ENCODE results near the gene ZNF587B.

Gene ZNF587B

GRCh38 chr19:57886046-57886445 is 55.9 kb downstream of the ZNF587B start:
- no peak overlapping the region for H3K4ac ChIP-seq (ENCODE audit: low read depth in 1 of 2, low read length in 2 of 2)
- H2BK5ac ChIP-seq (ENCODE audit: low read depth, low read length, poor library complexity, severe bottlenecking): no peak overlapping the region
- H3K18ac ChIP-seq (ENCODE audit: low read depth in 1 of 2, low read length in 2 of 2): no peak overlapping the region
- H3K27ac ChIP-seq (ENCODE audit: low read length, poor library complexity, severe bottlenecking): no peak overlapping the region
- H3K79me1 ChIP-seq (replicated peaks; ENCODE audit: low read length, poor library complexity, severe bottlenecking): peaks cover 12% of the 10 kb centered on the region
- H2BK120ac ChIP-seq (ENCODE audit: low read depth, low read length): no peak overlapping the region
- whole genome bisulfite sequencing: 63% methylated on average over 3 of the region's 3 CpGs
- DNase-seq: no peak
- peak overlapping the region; percentile 77 for H4K8ac ChIP-seq (ENCODE audit: low read length)
- H4K91ac ChIP-seq (ENCODE audit: low read length): no peak overlapping the region
- H3K27me3 ChIP-seq (ENCODE audit: control insufficient read depth in 1 of 2, insufficient read depth in 1 of 2, low read length in 2 of 2): no peaks in the 10 kb centered on the region
- H2BK12ac ChIP-seq (ENCODE audit: low read length in 2 of 2): no peak overlapping the region
- no peak overlapping the region for H3K14ac ChIP-seq (ENCODE audit: low read length in 2 of 2)
- H2AFZ ChIP-seq (ENCODE audit: low read depth, low read length): no peak overlapping the region
- H3K4me3 ChIP-seq (ENCODE audit: insufficient read depth in 1 of 2, low read depth in 1 of 2, low read length in 2 of 2): no peak overlapping the region
- H3K4me2 ChIP-seq (ENCODE audit: low read length, poor library complexity, severe bottlenecking): no peak overlapping the region
- H3K23ac ChIP-seq (ENCODE audit: low read length in 2 of 2): no peak overlapping the region
- no peak overlapping the region for H2BK15ac ChIP-seq (ENCODE audit: low read depth, poor library complexity, severe bottlenecking)
- H2AK5ac ChIP-seq (ENCODE audit: low read length, severe bottlenecking): no peak overlapping the region
- H3K4me1 ChIP-seq (ENCODE audit: control insufficient read depth, insufficient read depth, low read depth, low read length): peaks cover 12% of the 10 kb centered on the region
- peaks cover 4% of the 10 kb centered on the region for H3K9me3 ChIP-seq (ENCODE audit: control insufficient read depth, low read length)
- peaks cover 8 to 10% of the 10 kb centered on the region in 2 experiments for H3K36me3 ChIP-seq (ENCODE audit: control insufficient read depth in 1 of 2, insufficient read depth in 2 of 2, low read depth in 1 of 2, low read length in 2 of 2)
- no peak overlapping the region for H3K9ac ChIP-seq (ENCODE audit: low read length)

GRCh38 chr19:57887195-57887941 is 57.3 kb downstream of the ZNF587B start:
- Histone ChIP-seq H4K91ac (ENCODE audit: low read length) (no peak overlapping the region), H3K4me3 (ENCODE audit: insufficient read depth in 1 of 2, low read depth in 1 of 2, low read length in 2 of 2) (peak overlapping the region in 1 of 2 experiments; percentile 84), H3K9ac (ENCODE audit: low read length) (peak overlapping the region; percentile 87), H2BK120ac (ENCODE audit: low read depth, low read length) (no peak overlapping the region), H2BK5ac (ENCODE audit: low read depth, low read length, poor library complexity, severe bottlenecking) (no peak overlapping the region), H4K8ac (ENCODE audit: low read length) (no peak overlapping the region), H3K9me3 (ENCODE audit: control insufficient read depth, low read length) (peaks cover 4% of the 10 kb centered on the region), H2AK5ac (ENCODE audit: low read length, severe bottlenecking) (no peak overlapping the region), H3K4me2 (ENCODE audit: low read length, poor library complexity, severe bottlenecking) (no peak overlapping the region), H3K4me1 (ENCODE audit: control insufficient read depth, insufficient read depth, low read depth, low read length) (peaks cover 12% of the 10 kb centered on the region), H2BK15ac (ENCODE audit: low read depth, poor library complexity, severe bottlenecking) (no peak overlapping the region), H2AFZ (ENCODE audit: low read depth, low read length) (no peak overlapping the region), H3K4ac (ENCODE audit: low read depth in 1 of 2, low read length in 2 of 2) (no peak overlapping the region), H3K23ac (ENCODE audit: low read length in 2 of 2) (no peak overlapping the region), H3K14ac (ENCODE audit: low read length in 2 of 2) (no peak overlapping the region), H3K27me3 (ENCODE audit: control insufficient read depth in 1 of 2, insufficient read depth in 1 of 2, low read length in 2 of 2) (no peaks in the 10 kb centered on the region), H3K79me1 (replicated peaks; ENCODE audit: low read length, poor library complexity, severe bottlenecking) (peaks cover 12% of the 10 kb centered on the region), H3K18ac (ENCODE audit: low read depth in 1 of 2, low read length in 2 of 2) (no peak overlapping the region), H3K36me3 (ENCODE audit: control insufficient read depth in 1 of 2, insufficient read depth in 2 of 2, low read depth in 1 of 2, low read length in 2 of 2) (peaks cover 8 to 10% of the 10 kb centered on the region in 2 experiments), H2BK12ac (ENCODE audit: low read length in 2 of 2) (no peak overlapping the region), H3K27ac (ENCODE audit: low read length, poor library complexity, severe bottlenecking) (no peak overlapping the region)
- DNase-seq: peak; percentile 19
- 20% methylated on average over 4 of the region's 6 CpGs for WGBS

- peak; percentile 27 for DNase-seq
- Histone ChIP-seq H2BK12ac (ENCODE audit: low read length in 2 of 2) (peak overlapping the region in 1 of 2 experiments; percentile 63), H4K8ac (ENCODE audit: low read length) (peak overlapping the region; percentile 95), H3K9ac (ENCODE audit: low read length) (peak overlapping the region; percentile 87), H3K14ac (ENCODE audit: low read length in 2 of 2) (peak overlapping the region in 1 of 2 experiments; percentile 50), H3K9me3 (ENCODE audit: control insufficient read depth, low read length) (peaks cover 4% of the 10 kb centered on the region), H3K23ac (ENCODE audit: low read length in 2 of 2) (no peak overlapping the region), H3K4me2 (ENCODE audit: low read length, poor library complexity, severe bottlenecking) (peak overlapping the region; percentile 79), H3K4ac (ENCODE audit: low read depth in 1 of 2, low read length in 2 of 2) (peak overlapping the region; percentile 73 to 82), H2BK5ac (ENCODE audit: low read depth, low read length, poor library complexity, severe bottlenecking) (no peak overlapping the region), H2BK120ac (ENCODE audit: low read depth, low read length) (no peak overlapping the region), H2AK5ac (ENCODE audit: low read length, severe bottlenecking) (no peak overlapping the region), H3K27ac (ENCODE audit: low read length, poor library complexity, severe bottlenecking) (peak overlapping the region; percentile 77), H3K18ac (ENCODE audit: low read depth in 1 of 2, low read length in 2 of 2) (peak overlapping the region in 1 of 2 experiments; percentile 88), H3K4me3 (ENCODE audit: insufficient read depth in 1 of 2, low read depth in 1 of 2, low read length in 2 of 2) (peak overlapping the region; percentile 84 to 87), H3K27me3 (ENCODE audit: control insufficient read depth in 1 of 2, insufficient read depth in 1 of 2, low read length in 2 of 2) (no peaks in the 10 kb centered on the region), H3K36me3 (ENCODE audit: control insufficient read depth in 1 of 2, insufficient read depth in 2 of 2, low read depth in 1 of 2, low read length in 2 of 2) (peaks cover 8 to 9% of the 10 kb centered on the region in 2 experiments), H4K91ac (ENCODE audit: low read length) (peak overlapping the region; percentile 92), H2AFZ (ENCODE audit: low read depth, low read length) (peak overlapping the region; percentile 48), H3K79me1 (replicated peaks; ENCODE audit: low read length, poor library complexity, severe bottlenecking) (peaks cover 12% of the 10 kb centered on the region), H3K4me1 (ENCODE audit: control insufficient read depth, insufficient read depth, low read depth, low read length) (peaks cover 12% of the 10 kb centered on the region), H2BK15ac (ENCODE audit: low read depth, poor library complexity, severe bottlenecking) (no peak overlapping the region)
- WGBS: 2% methylated on average over 5 of the region's 8 CpGs
These were observed 58.0 kb downstream of the ZNF587B start for GRCh38 chr19:57888107-57888559.

GRCh38 chr19:57888560-57889231 is 58.6 kb downstream of the ZNF587B start, which contains the start of gene ZNF814:
ZNF814 (minus strand) TSS chr19:57889037; CDS start chr19:57888802, 235 bp downstream.
- peaks cover 12% of the 10 kb centered on the region for H3K79me1 ChIP-seq (replicated peaks; ENCODE audit: low read length, poor library complexity, severe bottlenecking)
- H3K14ac ChIP-seq (ENCODE audit: low read length in 2 of 2): peak within 1 kb of the TSS in 1 of 2 experiments; percentile 50
- H3K36me3 ChIP-seq (ENCODE audit: control insufficient read depth in 1 of 2, insufficient read depth in 2 of 2, low read depth in 1 of 2, low read length in 2 of 2): peaks cover 6 to 8% of the 10 kb centered on the region in 2 experiments
- H2BK12ac ChIP-seq (ENCODE audit: low read length in 2 of 2): peak within 1 kb of the TSS; percentile 63
- H3K18ac ChIP-seq (ENCODE audit: low read depth in 1 of 2, low read length in 2 of 2): peak within 1 kb of the TSS; percentile 88 to 91
- 1% methylated on average over 41 of the region's 43 CpGs for WGBS
- peak within 1 kb of the TSS; percentile 67 for H2BK15ac ChIP-seq (ENCODE audit: low read depth, poor library complexity, severe bottlenecking)
- H2BK120ac ChIP-seq (ENCODE audit: low read depth, low read length): peak within 1 kb of the TSS; percentile 61
- peak within 1 kb of the TSS; percentile 84 to 87 for H3K4me3 ChIP-seq (ENCODE audit: insufficient read depth in 1 of 2, low read depth in 1 of 2, low read length in 2 of 2)
- H2AFZ ChIP-seq (ENCODE audit: low read depth, low read length): peak within 1 kb of the TSS; percentile 48
- H3K23ac ChIP-seq (ENCODE audit: low read length in 2 of 2): peak within 1 kb of the TSS in 1 of 2 experiments; percentile 94
- peak; percentile 92 for DNase-seq
- H4K91ac ChIP-seq (ENCODE audit: low read length): peak within 1 kb of the TSS; percentile 92
- H3K27ac ChIP-seq (ENCODE audit: low read length, poor library complexity, severe bottlenecking): peak within 1 kb of the TSS; percentile 77
- no peak within 1 kb of the TSS for H2BK5ac ChIP-seq (ENCODE audit: low read depth, low read length, poor library complexity, severe bottlenecking)
- peak within 1 kb of the TSS; percentile 87 for H3K9ac ChIP-seq (ENCODE audit: low read length)
- peak within 1 kb of the TSS; percentile 82 to 94 for H3K4ac ChIP-seq (ENCODE audit: low read depth in 1 of 2, low read length in 2 of 2)
- H3K9me3 ChIP-seq (ENCODE audit: control insufficient read depth, low read length): peaks cover 4% of the 10 kb centered on the region
- H2AK5ac ChIP-seq (ENCODE audit: low read length, severe bottlenecking): peak within 1 kb of the TSS; percentile 78
- no peaks in the 10 kb centered on the region for H3K27me3 ChIP-seq (ENCODE audit: control insufficient read depth in 1 of 2, insufficient read depth in 1 of 2, low read length in 2 of 2)
- H3K4me2 ChIP-seq (ENCODE audit: low read length, poor library complexity, severe bottlenecking): peak within 1 kb of the TSS; percentile 79
- H3K4me1 ChIP-seq (ENCODE audit: control insufficient read depth, insufficient read depth, low read depth, low read length): peaks cover 12% of the 10 kb centered on the region
- H4K8ac ChIP-seq (ENCODE audit: low read length): peak within 1 kb of the TSS; percentile 95
